SK-N-SH (cell line): Measurements from ENCODE around the gene SPRY4. TPM values are rescaled to one million over a fixed set of nuclear protein-coding genes. Genes with fewer than 3 reads are reported as not detected.

Experiments
- CTCF ChIA-PET: fragments of 300-600, 350-600 bp; formaldehyde crosslinking; extraction: SDS; loops from one replicate; lab custom pipeline; 2021; lab: Yijun Ruan, JAX
- POLR2A ChIA-PET: fragments of 350-600 bp; sonication (Branson Sonifier 250); formaldehyde crosslinking; extraction: SDS; loops from one replicate; lab custom pipeline; 2020; ENCODE audit warnings: antibody characterized with exemption, inconsistent platforms; lab: Yijun Ruan, JAX
- DNase-seq: peaks from one replicate; pipeline ENCODE4 v3.0.0; 2012
- H2AFZ ChIP-seq: fragments of 200-600 bp; sonication (generic); 2 replicates; pipeline ENCODE4 v1.8.1; 2016; ENCODE audit warnings: antibody characterized with exemption, mild to moderate bottlenecking, low read depth
- H3F3A ChIP-seq: fragments of 200-600 bp; sonication (generic); replicated peaks from 2 replicates; pipeline ENCODE3; 2016; ENCODE audit warnings: antibody characterized with exemption, mild to moderate bottlenecking; ENCODE audit not compliant: insufficient read depth
- H3K27ac ChIP-seq, 2 experiments: fragments of 200-500 bp in 1 of 2; fragments of 200-600 bp in 1 of 2; sonication (Bioruptor generic) in 1 of 2; sonication (generic), shearing (Covaris generic) in 1 of 2; 2 replicates each; pipeline versions ENCODE4 v1.5.1 to v1.6.1; 2014 to 2016; ENCODE audit warnings: low read depth in 2 of 2, inconsistent platforms in 1 of 2, low read length in 1 of 2, mild to moderate bottlenecking in 1 of 2, mixed read lengths in 1 of 2
- H3K27me3 ChIP-seq: fragments of 200-600 bp; sonication (generic), shearing (Covaris generic); 2 replicates; pipeline ENCODE4 v1.6.1; 2016; ENCODE audit warnings: mixed run types; ENCODE audit not compliant: insufficient read depth
- H3K36me3 ChIP-seq, 2 experiments: fragments of 200-500 bp in 1 of 2; fragments of 200-600 bp in 1 of 2; sonication (Bioruptor generic) in 1 of 2; sonication (generic) in 1 of 2; replicated peaks in 1 of 2; 2 replicates each; pipeline versions ENCODE3 to v1.5.1; 2014 to 2016; ENCODE audit warnings: low read length in 1 of 2, mild to moderate bottlenecking in 1 of 2; ENCODE audit not compliant: insufficient read depth in 2 of 2, control insufficient read depth in 1 of 2
- H3K4me1 ChIP-seq, 2 experiments: fragments of 200-500 bp in 1 of 2; fragments of 200-600 bp in 1 of 2; sonication (Bioruptor generic) in 1 of 2; sonication (generic), shearing (Covaris generic) in 1 of 2; 2 replicates each; pipeline versions ENCODE4 v1.5.1 to v1.6.1; 2014 to 2016; ENCODE audit warnings: low read depth in 1 of 2, low read length in 1 of 2, mixed run types in 1 of 2; ENCODE audit not compliant: insufficient read depth in 2 of 2, control insufficient read depth in 1 of 2
- H3K4me2 ChIP-seq: fragments of 200-600 bp; sonication (generic), shearing (Covaris generic); 2 replicates; pipeline ENCODE4 v1.6.1; 2017; ENCODE audit warnings: mixed run types
- H3K4me3 ChIP-seq, 2 experiments: fragments of 200-500 bp in 1 of 2; fragments of 200-600 bp in 1 of 2; sonication (Bioruptor generic) in 1 of 2; sonication (generic), shearing (Covaris generic) in 1 of 2; 2 replicates each; pipeline versions ENCODE4 v1.5.1 to v1.8.1; 2014 to 2016; ENCODE audit warnings: low read depth in 2 of 2, inconsistent platforms in 1 of 2, low read length in 1 of 2, mild to moderate bottlenecking in 1 of 2, mixed read lengths in 1 of 2, moderate library complexity in 1 of 2
- H3K79me2 ChIP-seq: fragments of 200-600 bp; sonication (generic); 2 replicates; pipeline ENCODE4 v1.8.1; 2017; ENCODE audit warnings: mild to moderate bottlenecking; ENCODE audit not compliant: insufficient read depth
- H3K9ac ChIP-seq: fragments of 200-600 bp; sonication (generic); 2 replicates; pipeline ENCODE4 v1.6.1; 2017; ENCODE audit warnings: mixed run types
- H3K9me2 ChIP-seq: fragments of 200-600 bp; sonication (generic); 2 replicates; pipeline ENCODE4 v1.6.1; 2017; ENCODE audit warnings: mixed run types
- H3K9me3 ChIP-seq: fragments of 200-600 bp; sonication (generic); 2 replicates; pipeline ENCODE4 v1.6.1; 2017; ENCODE audit warnings: mixed run types, mild to moderate bottlenecking, moderate library complexity
- H4K20me1 ChIP-seq: fragments of 200-600 bp; sonication (generic); 2 replicates; pipeline ENCODE4 v1.6.1; 2017; ENCODE audit warnings: mild to moderate bottlenecking, mixed run types; ENCODE audit not compliant: insufficient read depth
- EP300 ChIP-seq, 2 experiments: IDR thresholded peaks; 2 replicates each; pipeline versions ENCODE4 v1.4.0 to v1.6.1; 2012; ENCODE audit warnings: borderline replicate concordance in 1 of 2, low read depth in 1 of 2, low read length in 1 of 2
- EZH2phosphoT487 ChIP-seq: fragments of 200-600 bp; sonication (generic); IDR thresholded peaks from 2 replicates; pipeline ENCODE4 v1.6.1; 2017; ENCODE audit warnings: low read depth, mixed run types, mild to moderate bottlenecking, antibody characterized with exemption, moderate library complexity, borderline replicate concordance
- GABPA ChIP-seq: IDR thresholded peaks from 2 replicates; pipeline ENCODE4 v1.4.0; 2012; ENCODE audit warnings: low read depth, mild to moderate bottlenecking
- IRF3 ChIP-seq: fragments of 150-350 bp; IDR thresholded peaks from 2 replicates; pipeline ENCODE4 v1.6.1; 2016; ENCODE audit warnings: mild to moderate bottlenecking, low read depth, low read length
- JUND ChIP-seq: IDR thresholded peaks from 2 replicates; pipeline ENCODE4 v1.4.0; 2012
- NFIC ChIP-seq: IDR thresholded peaks from 2 replicates; pipeline ENCODE4 v1.4.0; 2012; ENCODE audit warnings: borderline replicate concordance
- NRF1 ChIP-seq: IDR thresholded peaks from 2 replicates; pipeline ENCODE4 v1.6.1; 2012; ENCODE audit warnings: low read depth, mild to moderate bottlenecking, low read length
- RAD21 ChIP-seq: IDR thresholded peaks from 2 replicates; pipeline ENCODE4 v1.6.1; 2012; ENCODE audit warnings: mild to moderate bottlenecking, low read length
- SIN3A ChIP-seq: IDR thresholded peaks from 2 replicates; pipeline ENCODE4 v1.6.1; 2012; ENCODE audit warnings: low read depth, mild to moderate bottlenecking, low read length, moderate library complexity, borderline replicate concordance
- USF1 ChIP-seq: IDR thresholded peaks from 2 replicates; pipeline ENCODE4 v1.4.0; 2012; ENCODE audit warnings: low read depth, borderline replicate concordance
- WGBS: methylation state at CpG from one replicate; pipeline ENCODE4 v1.1.6; 2017; ENCODE audit warnings: low lambda C conversion rate; 5-methylcytosine and 5-hydroxymethylcytosine counted together
- polyA plus RNA-seq, 3 experiments: library from polyadenylated mRNA; depleted of rRNA; stranded (reverse); fragments of >200 nt; gene quantifications; 2 replicates each; pipeline ENCODE4 v1.2.3, GENCODE V29; 2012

The SPRY4 gene
- polyA plus RNA-seq, 1 of the 3 experiments (the other 2 are of a cell fraction) = 18.0 TPM

- TF ChIP-seq EP300 (IDR thresholded peaks at IDR 0.05; ENCODE audit: borderline replicate concordance in 1 of 2, low read depth in 1 of 2, low read length in 1 of 2) (no peak), EZH2phosphoT487 (no peak), NRF1 (no peak), SIN3A (no peak), GABPA (no peak)
- TF ChIP-seq, all 33 proteins: peak for 0
- no peaks in the 10 kb centered on the region for H3K4me1 ChIP-seq
- ChIA-PET POLR2A (no interaction called here), CTCF (no interaction called here)
- H4K20me1 ChIP-seq = no peaks in the 10 kb centered on the region
- no peak overlapping the region for H3K9ac ChIP-seq
- no peak overlapping the region for H3K4me3 ChIP-seq
- H2AFZ ChIP-seq = no peak overlapping the region
- H3K36me3 ChIP-seq = peaks cover 0 to 52% of the 10 kb centered on the region in 2 experiments
- peaks cover 5% of the 10 kb centered on the region for H3F3A ChIP-seq
- peaks cover 18% of the 10 kb centered on the region for H3K9me3 ChIP-seq
- no peaks in the 10 kb centered on the region for H3K27me3 ChIP-seq
- peaks cover 24% of the 10 kb centered on the region; the same call in 1 of the 2 replicates for H3K79me2 ChIP-seq
- WGBS = 93% methylated on average over 4 of the region's 4 CpGs
- DNase-seq = no peak
- no peak overlapping the region for H3K4me2 ChIP-seq
- no peak overlapping the region for H3K27ac ChIP-seq
- H3K9me2 ChIP-seq = no peaks in the 10 kb centered on the region
Observed at GRCh38 chr5:142343531-142343930, 18.7 kb upstream of the SPRY4 start.

GRCh38 chr5:142342128-142342981 is 17.5 kb upstream of the SPRY4 start:
- peaks cover 0 to 57% of the 10 kb centered on the region in 2 experiments for H3K36me3 ChIP-seq
- no peaks in the 10 kb centered on the region for H3K9me2 ChIP-seq
- H3F3A ChIP-seq = peaks cover 5% of the 10 kb centered on the region
- H3K27me3 ChIP-seq = no peaks in the 10 kb centered on the region
- H3K4me1 ChIP-seq = no peaks in the 10 kb centered on the region
- TF ChIP-seq JUND = no peak
- TF ChIP-seq USF1 = no peak
- TF ChIP-seq IRF3 = no peak
- no peak for TF ChIP-seq NFIC
- TF ChIP-seq RAD21 = no peak
- TF ChIP-seq EZH2phosphoT487 = no peak
- no peak overlapping the region for H3K27ac ChIP-seq
- CTCF ChIA-PET = no interaction called here
- H2AFZ ChIP-seq = no peak overlapping the region
- POLR2A ChIA-PET = no interaction called here
- DNase-seq = no peak
- H3K4me2 ChIP-seq = no peak overlapping the region
- no peaks in the 10 kb centered on the region for H4K20me1 ChIP-seq
- H3K4me3 ChIP-seq = no peak overlapping the region
- H3K79me2 ChIP-seq = peaks cover 25% of the 10 kb centered on the region; the same call in 1 of the 2 replicates
- 88% methylated on average over 10 of the region's 16 CpGs for WGBS
- peaks cover 18% of the 10 kb centered on the region for H3K9me3 ChIP-seq
- H3K9ac ChIP-seq = no peak overlapping the region
